K562 (cell line): Measurements from ENCODE around the gene RPAIN. TPM values are rescaled to one million over a fixed set of nuclear protein-coding genes. Genes with fewer than 3 reads are reported as not detected.

Source experiments
- ELF1 ChIP-seq: fragments of 200-800 bp; sonication (Bioruptor generic); IDR thresholded peaks from 2 replicates; pipeline ENCODE4 v1.6.1; 2016; ENCODE audit warnings: missing genetic modification characterization, missing compliant biosample characterization
- MCM5 ChIP-seq: fragments of 450-650 bp; IDR thresholded peaks from 2 replicates; pipeline ENCODE4 v1.6.1; 2016; ENCODE audit warnings: low read depth
- NR2C1 ChIP-seq, 2 experiments: fragments of 450-650 bp; IDR thresholded peaks; 2 replicates each; pipeline ENCODE4 v1.6.1; 2017; ENCODE audit warnings: mild to moderate bottlenecking in 2 of 2, antibody characterized with exemption in 1 of 2, inconsistent platforms in 1 of 2, missing compliant biosample characterization in 1 of 2, missing genetic modification characterization in 1 of 2
- POLR2G ChIP-seq: fragments of 200-400 bp; formaldehyde crosslinking; IDR thresholded peaks from 2 replicates; pipeline ENCODE4 v1.6.1; 2017; ENCODE audit warnings: low read depth, mild to moderate bottlenecking, antibody characterized with exemption, low read length, moderate library complexity
- RB1 ChIP-seq: fragments of 450-650 bp; IDR thresholded peaks from 2 replicates; pipeline ENCODE4 v1.6.1; 2017; ENCODE audit warnings: low read depth, mild to moderate bottlenecking
- RFX5 ChIP-seq: IDR thresholded peaks from 2 replicates; pipeline ENCODE4 v1.6.1; 2011; ENCODE audit warnings: low read depth, mild to moderate bottlenecking, improper control_type of control experiment, low read length
- TAF7 ChIP-seq: fragments of 450-650 bp; IDR thresholded peaks from 2 replicates; pipeline ENCODE4 v1.6.1; 2016; ENCODE audit warnings: missing genetic modification characterization, missing compliant biosample characterization
- TEAD1 ChIP-seq, 2 experiments: fragments of 450-650 bp in 1 of 2; sonication (generic) in 1 of 2; formaldehyde crosslinking; IDR thresholded peaks; 2 replicates each; pipeline versions ENCODE4 v1.4.0 to v1.8.0; 2020 to 2022; ENCODE audit warnings: mild to moderate bottlenecking in 2 of 2, missing genetic modification reagents in 1 of 2
- ZNF175 ChIP-seq: fragments of 200-800 bp; sonication (Bioruptor generic); IDR thresholded peaks from 2 replicates; pipeline ENCODE4 v1.6.1; 2016; ENCODE audit warnings: low read depth, mild to moderate bottlenecking, missing genetic modification characterization, missing compliant biosample characterization
- ZNF766 ChIP-seq: fragments of 200-800 bp; sonication (Bioruptor generic); conservative IDR thresholded peaks from 2 replicates; pipeline ENCODE4 v1.6.1; 2016; ENCODE audit warnings: missing genetic modification characterization, missing compliant biosample characterization
- ZSCAN32 ChIP-seq: fragments of 450-650 bp; formaldehyde crosslinking; IDR thresholded peaks from 2 replicates; pipeline ENCODE4 v1.4.0; 2020; ENCODE audit warnings: mild to moderate bottlenecking, moderate library complexity
- polyA plus RNA-seq, 8 experiments: library from polyadenylated mRNA; depleted of rRNA in 4 of 8; stranded (reverse) in 5 of 8; unstranded in 3 of 8; fragments of >200 nt; fragmentation: Nextera tagmentation in 2 of 8; fragmentation: Illumina TruSeq in 1 of 8; extraction: Ambion mirVana in 2 of 8; extraction: Trizol in 1 of 8; gene quantifications; 2 replicates each; pipeline versions ENCODE4 v1.2.1 to v1.2.3, GENCODE V29; 2011 to 2014; ENCODE audit warnings: inconsistent platforms in 1 of 8, missing spikeins in 1 of 8
- total RNA-seq, 7 experiments: library from RNA; depleted of rRNA in 6 of 7; stranded (reverse); fragments of >200 nt in 6 of 7; fragmentation: Illumina TruSeq in 2 of 7; extraction: Trizol in 2 of 7; gene quantifications; 2 replicates each; pipeline versions ENCODE4 v1.2.1 to v1.2.3, GENCODE V29; 2011 to 2021; ENCODE audit warnings: low replicate concordance in 1 of 7
- TF ChIP-seq, protein P1 (sequence below): sonication (generic); formaldehyde crosslinking; IDR thresholded peaks from 2 replicates; pipeline ENCODE4 v1.9.0; 2022; ENCODE audit warnings: mild to moderate bottlenecking, missing genetic modification reagents
- TF ChIP-seq, protein P2 (sequence below): fragments of 250-450 bp; sonication (Bioruptor Pico); IDR thresholded peaks from 2 replicates; pipeline ENCODE4 v1.9.0; 2021; ENCODE audit warnings: mild to moderate bottlenecking, inconsistent platforms
- TF ChIP-seq, protein P3 (sequence below): fragments of 450-650 bp; IDR thresholded peaks from 2 replicates; pipeline ENCODE4 v1.6.1; 2016; ENCODE audit warnings: borderline replicate concordance
- TF ChIP-seq, protein P4 (sequence below): fragments of 450-650 bp; conservative IDR thresholded peaks from 2 replicates; pipeline ENCODE4 v1.6.1; 2016; ENCODE audit warnings: missing genetic modification characterization, low read depth, mild to moderate bottlenecking, control low read depth, missing compliant biosample characterization
- TF ChIP-seq, protein P5 (sequence below), 2 experiments: fragments of 150-350 bp in 1 of 2; IDR thresholded peaks; 2 replicates each; pipeline ENCODE4 v1.6.1; 2012 to 2016; ENCODE audit warnings: low read depth in 2 of 2, low read length in 2 of 2, mild to moderate bottlenecking in 1 of 2, moderate library complexity in 1 of 2

Gene RPAIN
- total and polyA plus RNA-seq, 9 of the 15 experiments (the other 6 are each of a cell fraction or from before 2014, with no cell fraction given): 27.3 to 63.7 (median 38.5) TPM

DNA sequence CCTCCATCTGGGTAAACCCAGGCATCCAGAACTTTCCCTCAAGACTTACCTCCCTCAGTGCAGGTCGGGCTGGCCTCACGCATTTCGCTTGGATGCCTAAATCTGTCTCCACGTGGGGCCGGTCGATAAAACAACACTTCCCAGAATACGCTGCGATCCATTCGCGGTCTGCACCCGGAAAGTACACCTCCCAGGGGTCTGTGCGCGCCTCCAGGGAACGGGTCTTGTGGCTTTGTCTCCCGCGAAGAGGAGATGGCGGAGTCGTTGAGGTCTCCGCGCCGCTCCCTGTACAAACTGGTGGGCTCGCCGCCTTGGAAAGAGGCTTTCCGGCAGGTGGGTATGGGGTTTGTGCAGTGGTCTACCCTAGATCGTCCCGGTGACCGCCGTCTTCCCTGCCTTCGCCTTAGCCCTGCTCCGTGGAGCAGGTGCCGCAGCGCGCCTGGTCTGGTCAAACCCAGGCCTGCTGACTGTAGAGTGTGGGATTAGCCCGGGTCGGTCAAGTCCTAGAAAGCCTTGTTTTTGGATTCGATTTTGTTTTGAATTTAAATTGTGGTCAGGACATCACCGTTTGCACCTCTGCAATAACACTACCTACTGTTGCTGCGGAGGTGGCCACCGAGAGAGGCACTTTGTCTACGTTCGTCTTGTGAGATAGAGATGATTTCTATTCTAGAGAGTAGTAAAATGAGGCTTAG lies at the start of gene RPAIN (continued):
- peak; percentile 78 for TF ChIP-seq ELF1 (tag)
- TF ChIP-seq, protein P1, sequence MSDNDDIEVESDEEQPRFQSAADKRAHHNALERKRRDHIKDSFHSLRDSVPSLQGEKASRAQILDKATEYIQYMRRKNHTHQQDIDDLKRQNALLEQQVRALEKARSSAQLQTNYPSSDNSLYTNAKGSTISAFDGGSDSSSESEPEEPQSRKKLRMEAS (CRISPR knock-in tag): peak; percentile 96
- peak; percentile 76; the same call in 1 of the 2 replicates for TF ChIP-seq TAF7 (tag)
- TF ChIP-seq RB1: peak; percentile 41; the same call in 1 of the 2 replicates
- no peak for TF ChIP-seq ZSCAN32
- TF ChIP-seq, protein P2, sequence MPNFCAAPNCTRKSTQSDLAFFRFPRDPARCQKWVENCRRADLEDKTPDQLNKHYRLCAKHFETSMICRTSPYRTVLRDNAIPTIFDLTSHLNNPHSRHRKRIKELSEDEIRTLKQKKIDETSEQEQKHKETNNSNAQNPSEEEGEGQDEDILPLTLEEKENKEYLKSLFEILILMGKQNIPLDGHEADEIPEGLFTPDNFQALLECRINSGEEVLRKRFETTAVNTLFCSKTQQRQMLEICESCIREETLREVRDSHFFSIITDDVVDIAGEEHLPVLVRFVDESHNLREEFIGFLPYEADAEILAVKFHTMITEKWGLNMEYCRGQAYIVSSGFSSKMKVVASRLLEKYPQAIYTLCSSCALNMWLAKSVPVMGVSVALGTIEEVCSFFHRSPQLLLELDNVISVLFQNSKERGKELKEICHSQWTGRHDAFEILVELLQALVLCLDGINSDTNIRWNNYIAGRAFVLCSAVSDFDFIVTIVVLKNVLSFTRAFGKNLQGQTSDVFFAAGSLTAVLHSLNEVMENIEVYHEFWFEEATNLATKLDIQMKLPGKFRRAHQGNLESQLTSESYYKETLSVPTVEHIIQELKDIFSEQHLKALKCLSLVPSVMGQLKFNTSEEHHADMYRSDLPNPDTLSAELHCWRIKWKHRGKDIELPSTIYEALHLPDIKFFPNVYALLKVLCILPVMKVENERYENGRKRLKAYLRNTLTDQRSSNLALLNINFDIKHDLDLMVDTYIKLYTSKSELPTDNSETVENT (CRISPR knock-in tag): 0 out of 2 replicates have a peak, but pooled peaks have one; percentile 13
- no peak for TF ChIP-seq RFX5
- TF ChIP-seq, protein P3, sequence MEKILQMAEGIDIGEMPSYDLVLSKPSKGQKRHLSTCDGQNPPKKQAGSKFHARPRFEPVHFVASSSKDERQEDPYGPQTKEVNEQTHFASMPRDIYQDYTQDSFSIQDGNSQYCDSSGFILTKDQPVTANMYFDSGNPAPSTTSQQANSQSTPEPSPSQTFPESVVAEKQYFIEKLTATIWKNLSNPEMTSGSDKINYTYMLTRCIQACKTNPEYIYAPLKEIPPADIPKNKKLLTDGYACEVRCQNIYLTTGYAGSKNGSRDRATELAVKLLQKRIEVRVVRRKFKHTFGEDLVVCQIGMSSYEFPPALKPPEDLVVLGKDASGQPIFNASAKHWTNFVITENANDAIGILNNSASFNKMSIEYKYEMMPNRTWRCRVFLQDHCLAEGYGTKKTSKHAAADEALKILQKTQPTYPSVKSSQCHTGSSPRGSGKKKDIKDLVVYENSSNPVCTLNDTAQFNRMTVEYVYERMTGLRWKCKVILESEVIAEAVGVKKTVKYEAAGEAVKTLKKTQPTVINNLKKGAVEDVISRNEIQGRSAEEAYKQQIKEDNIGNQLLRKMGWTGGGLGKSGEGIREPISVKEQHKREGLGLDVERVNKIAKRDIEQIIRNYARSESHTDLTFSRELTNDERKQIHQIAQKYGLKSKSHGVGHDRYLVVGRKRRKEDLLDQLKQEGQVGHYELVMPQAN: peak; percentile 84
- peak; percentile 3; the same call in 1 of the 2 replicates for TF ChIP-seq ZNF766 (CRISPR knock-in tag)
- TF ChIP-seq MCM5: no peak
- TF ChIP-seq, protein P4, sequence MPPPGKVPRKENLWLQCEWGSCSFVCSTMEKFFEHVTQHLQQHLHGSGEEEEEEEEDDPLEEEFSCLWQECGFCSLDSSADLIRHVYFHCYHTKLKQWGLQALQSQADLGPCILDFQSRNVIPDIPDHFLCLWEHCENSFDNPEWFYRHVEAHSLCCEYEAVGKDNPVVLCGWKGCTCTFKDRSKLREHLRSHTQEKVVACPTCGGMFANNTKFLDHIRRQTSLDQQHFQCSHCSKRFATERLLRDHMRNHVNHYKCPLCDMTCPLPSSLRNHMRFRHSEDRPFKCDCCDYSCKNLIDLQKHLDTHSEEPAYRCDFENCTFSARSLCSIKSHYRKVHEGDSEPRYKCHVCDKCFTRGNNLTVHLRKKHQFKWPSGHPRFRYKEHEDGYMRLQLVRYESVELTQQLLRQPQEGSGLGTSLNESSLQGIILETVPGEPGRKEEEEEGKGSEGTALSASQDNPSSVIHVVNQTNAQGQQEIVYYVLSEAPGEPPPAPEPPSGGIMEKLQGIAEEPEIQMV: 0 out of 2 replicates have a peak, but pooled peaks have one; percentile 12
- no peak; the same call in 1 of the 2 replicates for TF ChIP-seq NR2C1 (IDR thresholded peaks at IDR 0.05)
- TF ChIP-seq NR2C1 (tag; IDR thresholded peaks at IDR 0.05): peak; percentile 28; the same call in 1 of the 2 replicates
- TF ChIP-seq, protein P5, sequence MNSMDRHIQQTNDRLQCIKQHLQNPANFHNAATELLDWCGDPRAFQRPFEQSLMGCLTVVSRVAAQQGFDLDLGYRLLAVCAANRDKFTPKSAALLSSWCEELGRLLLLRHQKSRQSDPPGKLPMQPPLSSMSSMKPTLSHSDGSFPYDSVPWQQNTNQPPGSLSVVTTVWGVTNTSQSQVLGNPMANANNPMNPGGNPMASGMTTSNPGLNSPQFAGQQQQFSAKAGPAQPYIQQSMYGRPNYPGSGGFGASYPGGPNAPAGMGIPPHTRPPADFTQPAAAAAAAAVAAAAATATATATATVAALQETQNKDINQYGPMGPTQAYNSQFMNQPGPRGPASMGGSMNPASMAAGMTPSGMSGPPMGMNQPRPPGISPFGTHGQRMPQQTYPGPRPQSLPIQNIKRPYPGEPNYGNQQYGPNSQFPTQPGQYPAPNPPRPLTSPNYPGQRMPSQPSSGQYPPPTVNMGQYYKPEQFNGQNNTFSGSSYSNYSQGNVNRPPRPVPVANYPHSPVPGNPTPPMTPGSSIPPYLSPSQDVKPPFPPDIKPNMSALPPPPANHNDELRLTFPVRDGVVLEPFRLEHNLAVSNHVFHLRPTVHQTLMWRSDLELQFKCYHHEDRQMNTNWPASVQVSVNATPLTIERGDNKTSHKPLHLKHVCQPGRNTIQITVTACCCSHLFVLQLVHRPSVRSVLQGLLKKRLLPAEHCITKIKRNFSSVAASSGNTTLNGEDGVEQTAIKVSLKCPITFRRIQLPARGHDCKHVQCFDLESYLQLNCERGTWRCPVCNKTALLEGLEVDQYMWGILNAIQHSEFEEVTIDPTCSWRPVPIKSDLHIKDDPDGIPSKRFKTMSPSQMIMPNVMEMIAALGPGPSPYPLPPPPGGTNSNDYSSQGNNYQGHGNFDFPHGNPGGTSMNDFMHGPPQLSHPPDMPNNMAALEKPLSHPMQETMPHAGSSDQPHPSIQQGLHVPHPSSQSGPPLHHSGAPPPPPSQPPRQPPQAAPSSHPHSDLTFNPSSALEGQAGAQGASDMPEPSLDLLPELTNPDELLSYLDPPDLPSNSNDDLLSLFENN (IDR thresholded peaks at IDR 0.05; ENCODE audit: low read depth in 2 of 2, low read length in 2 of 2): peak in 1 of 2 experiments; percentile 34; a peak in 1 of 4 replicates
- TF ChIP-seq ZNF175 (CRISPR knock-in tag): no peak
- peak; percentile 84 for TF ChIP-seq POLR2G
- TF ChIP-seq TEAD1 (CRISPR knock-in tag; IDR thresholded peaks at IDR 0.05): peak in 1 of 2 experiments; percentile 49; a peak in 1 of 4 replicates
